GM19043 (cell line): Measurements from ENCODE around the gene CCDC149.

Experiments used
- ATAC-seq: cut with Tn5 transposase; IDR thresholded peaks from one replicate; pipeline ENCODE4 v1.9.1; 2021; ENCODE audit warnings: low read depth; ENCODE audit not compliant: unreplicated experiment

Gene CCDC149

GRCh38 chr4:24806206-24806990 lies 106.4 kb downstream of the CCDC149 start:
- no peak for ATAC-seq

GRCh38 chr4:24805566-24805965 lies 107.3 kb downstream of the CCDC149 start:
- no peak for ATAC-seq

- no peak for ATAC-seq
Measured at GRCh38 chr4:24805067-24805466, 107.8 kb downstream of the CCDC149 start.

GRCh38 chr4:24802648-24803047 lies 110.2 kb downstream of the CCDC149 start:
- ATAC-seq: no peak

- ATAC-seq: no peak
Measured at GRCh38 chr4:24801136-24801855, 111.5 kb downstream of the CCDC149 start.

GRCh38 chr4:24800325-24800895 lies 112.4 kb downstream of the CCDC149 start:
- no peak for ATAC-seq

GRCh38 chr4:24799544-24800324 lies 113.1 kb downstream of the CCDC149 start:
- no peak for ATAC-seq

- ATAC-seq: no peak
Measured at GRCh38 chr4:24799196-24799543, 113.7 kb downstream of the CCDC149 start.

- no peak for ATAC-seq
Measured at GRCh38 chr4:24798036-24798610, 114.7 kb downstream of the CCDC149 start.

- no peak for ATAC-seq
Measured at GRCh38 chr4:24796620-24797019, 116.2 kb downstream of the CCDC149 start.

GRCh38 chr4:24795666-24796381 lies 117.0 kb downstream of the CCDC149 start:
- no peak for ATAC-seq

- no peak for ATAC-seq
Measured at GRCh38 chr4:24794916-24795665, 117.8 kb downstream of the CCDC149 start, which contains the start of gene SOD3. Gene SOD3 (plus strand): TSS chr4:24795573. CDS start chr4:24799522, 3,949 bp downstream.

- ATAC-seq: no peak
Measured at GRCh38 chr4:24794480-24794879, 118.4 kb downstream of the CCDC149 start.

GRCh38 chr4:24794051-24794450 lies 118.8 kb downstream of the CCDC149 start:
- no peak for ATAC-seq

GRCh38 chr4:24793219-24794005 lies 119.4 kb downstream of the CCDC149 start:
- no peak for ATAC-seq

- no peak for ATAC-seq
Measured at GRCh38 chr4:24792552-24792951, 120.3 kb downstream of the CCDC149 start.

- no peak for ATAC-seq
Measured at GRCh38 chr4:24791043-24791442, 121.8 kb downstream of the CCDC149 start.

GRCh38 chr4:24783506-24783905 lies 129.3 kb downstream of the CCDC149 start:
- no peak for ATAC-seq
